ENCODE measurements around the gene ZNF146.
"Not testable (repeated sequence)": the region's sequence is repeated elsewhere in the genome, so short reads cannot be mapped to it uniquely, and the experiment has no call there.

ZNF146 gene

GRCh38 chr19:36236304-36236945 is 21.5 kb downstream of the ZNF146 start:
- no peak for DNase-seq

- DNase-seq = no peak
These were observed 22.0 kb downstream of the ZNF146 start for GRCh38 chr19:36236946-36237310.

GRCh38 chr19:36244066-36244465 is 29.2 kb downstream of the ZNF146 start:
- DNase-seq = no peak

GRCh38 chr19:36245210-36246005 is 30.5 kb downstream of the ZNF146 start:
- no peak for DNase-seq

- DNase-seq = no peak
These were observed 31.1 kb downstream of the ZNF146 start for GRCh38 chr19:36246006-36246481.

- DNase-seq = no peak
These were observed 37.1 kb downstream of the ZNF146 start for GRCh38 chr19:36252047-36252446.

- no peak for DNase-seq
These were observed 39.9 kb downstream of the ZNF146 start for GRCh38 chr19:36254848-36255247.

GRCh38 chr19:36255316-36255715 is 40.4 kb downstream of the ZNF146 start:
- DNase-seq = no peak

GRCh38 chr19:36256064-36256463 is 41.2 kb downstream of the ZNF146 start:
- DNase-seq = no peak

GRCh38 chr19:36256853-36257519 is 42.1 kb downstream of the ZNF146 start:
- DNase-seq = no peak

- no peak for DNase-seq
These were observed 42.6 kb downstream of the ZNF146 start for GRCh38 chr19:36257520-36257876.

GRCh38 chr19:36258028-36258875 is 43.3 kb downstream of the ZNF146 start:
- no peak for DNase-seq

GRCh38 chr19:36259211-36259610 is 44.3 kb downstream of the ZNF146 start:
- no peak for DNase-seq

- DNase-seq = no peak
These were observed 50.2 kb downstream of the ZNF146 start for GRCh38 chr19:36265064-36265463.

GRCh38 chr19:36265856-36266374 is 51.0 kb downstream of the ZNF146 start:
- no peak for DNase-seq

GRCh38 chr19:36266375-36266961 is 51.6 kb downstream of the ZNF146 start:
- DNase-seq = no peak

- DNase-seq = no peak
These were observed 52.3 kb downstream of the ZNF146 start for GRCh38 chr19:36267061-36267845.

GRCh38 chr19:36268081-36268480 is 53.2 kb downstream of the ZNF146 start:
- not testable (repeated sequence) for DNase-seq

GRCh38 chr19:36268591-36268990 is 53.7 kb downstream of the ZNF146 start:
- not testable (repeated sequence) for DNase-seq

- DNase-seq = not testable (repeated sequence)
These were observed 54.4 kb downstream of the ZNF146 start for GRCh38 chr19:36269295-36269694.
